NCI-H1930 (cell line): ENCODE measurements around the gene PIP5KL1.

Experiments used
- DNase-seq, 2 experiments: peaks; one replicate each; lab custom pipeline; 2025; lab: John Stamatoyannopoulos, UW

Gene PIP5KL1

DNA sequence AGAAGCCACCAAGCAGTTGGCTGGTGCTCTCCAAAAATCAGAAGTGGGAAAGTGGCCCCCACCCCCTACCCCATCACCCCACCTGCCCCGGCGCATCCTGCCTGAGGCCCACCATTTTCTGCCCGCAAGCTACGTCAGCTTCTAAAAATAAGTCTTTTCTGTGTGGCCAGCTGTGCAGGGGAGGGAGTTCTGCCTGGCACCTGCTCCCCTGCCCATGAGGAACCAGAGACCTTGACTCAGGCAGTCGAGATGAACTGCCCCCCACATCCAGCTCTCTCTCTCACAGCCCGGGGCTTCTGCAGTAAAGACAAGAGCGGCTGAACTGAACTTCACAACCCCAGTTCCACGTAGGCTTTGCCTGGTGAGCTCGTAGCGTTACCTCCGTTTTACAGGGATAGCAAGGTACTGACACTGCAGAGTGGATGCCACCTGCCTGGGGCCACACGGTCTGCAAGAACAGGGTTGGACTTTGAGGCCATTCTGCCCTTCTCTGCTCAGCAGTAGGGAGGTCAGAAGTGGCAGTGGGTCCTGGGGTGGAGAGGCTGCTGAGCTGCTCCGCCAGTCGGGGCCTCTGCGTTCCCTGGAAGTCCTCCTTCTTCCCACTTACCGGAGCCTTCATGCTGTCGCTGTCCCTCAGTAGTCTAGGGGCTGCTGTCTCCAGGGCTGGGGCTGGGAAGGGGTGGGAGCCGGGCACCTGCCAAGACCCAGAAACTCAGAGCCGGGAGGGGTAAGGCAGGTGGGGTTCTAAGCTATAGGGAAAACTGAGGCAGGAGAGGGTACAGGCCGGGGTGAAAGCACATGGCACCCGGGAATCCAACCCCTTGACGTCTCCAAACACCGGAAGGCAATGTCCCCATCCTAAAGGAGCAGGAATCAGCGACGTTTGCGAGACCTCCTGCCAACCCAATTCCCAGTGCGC, 14.5 kb downstream of the PIP5KL1 start:
- no peak for DNase-seq

DNA sequence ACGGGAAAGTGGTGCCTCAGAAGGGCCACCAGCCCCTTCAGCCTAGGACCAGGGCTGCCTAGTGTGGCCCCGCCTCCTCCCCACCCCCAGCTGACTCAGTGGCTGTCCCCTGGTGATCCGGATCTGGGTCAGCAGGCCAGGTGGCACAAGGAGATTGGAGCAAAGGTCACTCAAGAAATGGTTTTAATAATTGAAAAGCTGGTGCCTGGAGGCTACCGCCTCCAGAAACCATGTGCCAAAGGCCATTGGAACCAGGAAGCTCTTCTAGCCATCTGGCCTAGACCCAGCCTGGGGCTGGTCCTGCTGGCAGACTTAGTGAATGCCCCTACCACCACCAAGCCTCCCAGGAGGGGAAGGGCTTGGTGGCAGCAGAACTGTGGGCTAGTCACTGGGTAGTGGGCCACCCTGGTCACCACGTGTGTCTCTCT, 15.2 kb downstream of the PIP5KL1 start:
- no peak for DNase-seq

DNA sequence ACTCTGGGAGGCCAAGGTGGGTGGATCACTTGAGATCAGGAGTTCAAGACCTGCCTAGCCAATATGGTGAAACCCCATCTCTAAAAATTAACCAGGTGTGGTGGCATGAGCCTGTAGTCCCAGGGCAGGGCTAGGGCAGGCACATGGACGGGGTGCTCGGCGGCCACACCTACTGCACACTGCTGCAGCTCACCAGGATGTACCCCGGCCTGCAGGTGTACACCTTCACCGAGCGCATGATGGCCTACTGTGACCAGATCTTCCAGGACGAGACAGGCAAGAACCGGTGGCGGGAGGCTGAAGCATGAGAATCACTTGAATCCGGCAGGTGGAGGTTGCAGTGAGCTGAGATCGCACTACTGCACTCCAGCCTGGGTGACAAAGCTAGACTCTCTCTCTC, 16.9 kb downstream of the PIP5KL1 start:
- no peak for DNase-seq

DNA sequence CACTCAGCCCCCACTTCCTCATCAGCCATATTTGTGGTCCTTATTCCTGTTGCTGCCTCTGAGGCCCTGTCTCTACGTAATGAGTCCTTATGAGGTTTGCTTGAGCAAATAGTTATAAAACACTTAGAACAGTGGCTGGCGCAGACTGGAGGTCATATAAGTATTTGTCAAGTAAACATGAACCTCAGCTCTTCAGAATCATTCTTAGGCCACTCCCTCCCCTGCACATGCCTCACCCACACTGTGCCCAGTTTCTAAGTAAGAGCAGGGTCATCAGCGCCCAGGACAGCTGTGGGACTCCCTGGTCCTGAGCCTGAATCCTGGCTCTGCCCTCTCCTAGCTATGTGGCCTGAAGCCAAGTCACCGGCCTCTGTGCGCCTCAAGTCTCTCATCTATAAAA, 17.7 kb downstream of the PIP5KL1 start:
- no peak for DNase-seq

DNA sequence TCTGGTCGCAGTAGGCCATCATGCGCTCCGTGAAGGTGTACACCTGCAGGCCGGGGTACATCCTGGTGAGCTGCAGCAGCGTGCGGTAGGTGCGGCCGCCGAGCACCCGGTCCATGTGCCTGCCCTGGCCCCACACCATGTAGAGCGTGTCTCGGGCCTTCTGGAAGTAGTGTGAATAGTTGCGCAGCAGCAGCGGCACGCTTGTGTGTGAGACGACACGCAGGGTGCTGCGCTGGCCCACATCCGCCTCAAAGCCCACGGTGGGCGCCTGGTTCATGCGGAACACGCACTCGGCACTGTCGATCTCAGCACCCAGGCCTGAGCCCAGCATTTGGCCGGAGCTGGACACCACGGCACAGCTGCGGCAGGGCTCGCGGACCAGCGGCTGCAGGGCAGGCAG, 18.3 kb downstream of the PIP5KL1 start:
- DNase-seq: no peak

DNA sequence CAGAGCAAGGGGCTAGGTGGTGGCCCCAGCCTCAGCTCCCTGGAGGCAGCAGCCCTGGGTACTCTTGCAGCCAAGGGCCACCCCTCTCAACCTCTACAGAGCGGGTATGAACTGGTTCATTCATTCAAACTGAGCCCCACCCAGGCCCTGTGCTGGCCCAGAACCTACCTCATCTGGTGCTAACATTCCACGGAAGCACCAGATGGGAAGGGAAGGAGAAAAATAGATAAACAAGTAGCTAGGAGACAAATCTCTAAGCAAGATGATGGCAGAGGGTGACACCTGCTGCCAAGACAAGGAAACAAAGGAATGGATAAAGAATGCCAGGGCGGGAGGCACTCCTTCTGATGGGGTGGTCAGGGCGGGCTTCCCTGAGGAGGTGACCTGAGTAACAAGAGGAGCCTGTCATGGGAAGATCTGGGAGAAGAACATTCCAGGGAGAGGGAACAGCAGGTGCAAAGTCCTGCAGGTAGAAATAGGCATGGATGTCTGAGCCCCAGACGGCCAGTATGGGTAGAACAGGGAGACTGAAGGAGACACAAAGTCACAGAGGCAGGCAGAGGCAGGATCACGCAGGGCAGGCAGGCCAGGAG, 19.9 kb downstream of the PIP5KL1 start:
- no peak for DNase-seq

DNA sequence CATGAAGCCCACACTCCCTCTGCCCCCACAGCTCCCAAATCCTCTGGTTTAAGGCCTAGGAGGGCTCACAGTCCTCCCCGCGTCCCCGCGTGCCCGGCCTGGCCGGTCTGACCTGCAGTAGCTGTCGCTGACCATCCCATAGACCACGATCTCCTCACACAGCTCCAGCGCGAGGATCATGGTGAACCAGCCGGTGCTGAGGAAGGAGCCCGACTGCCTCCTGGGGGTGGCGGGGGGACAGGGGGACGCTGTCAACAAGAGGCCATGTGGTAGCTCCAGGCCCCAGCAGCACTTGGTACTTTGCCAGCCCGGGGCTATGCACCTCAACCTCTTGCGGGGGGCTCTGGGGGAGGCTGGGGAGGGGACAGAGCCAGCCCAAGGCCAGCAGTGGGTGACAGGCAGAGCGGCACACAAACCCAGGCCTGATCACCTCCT, 20.7 kb downstream of the PIP5KL1 start:
- DNase-seq: no peak

DNA sequence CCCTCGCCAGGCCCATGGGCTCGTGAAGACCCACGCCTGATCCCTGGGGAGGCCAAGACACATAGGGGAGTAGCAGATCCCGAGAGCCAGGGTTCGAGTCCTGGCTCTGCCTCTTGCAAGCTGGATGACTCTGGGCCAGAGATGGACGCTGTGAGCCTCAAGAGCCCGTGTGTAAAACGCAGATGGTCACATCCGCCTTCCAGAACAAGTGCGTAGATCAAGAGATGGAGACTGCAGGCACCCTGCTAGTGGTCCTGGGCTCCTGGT, 22.0 kb downstream of the PIP5KL1 start:
- DNase-seq: no peak

DNA sequence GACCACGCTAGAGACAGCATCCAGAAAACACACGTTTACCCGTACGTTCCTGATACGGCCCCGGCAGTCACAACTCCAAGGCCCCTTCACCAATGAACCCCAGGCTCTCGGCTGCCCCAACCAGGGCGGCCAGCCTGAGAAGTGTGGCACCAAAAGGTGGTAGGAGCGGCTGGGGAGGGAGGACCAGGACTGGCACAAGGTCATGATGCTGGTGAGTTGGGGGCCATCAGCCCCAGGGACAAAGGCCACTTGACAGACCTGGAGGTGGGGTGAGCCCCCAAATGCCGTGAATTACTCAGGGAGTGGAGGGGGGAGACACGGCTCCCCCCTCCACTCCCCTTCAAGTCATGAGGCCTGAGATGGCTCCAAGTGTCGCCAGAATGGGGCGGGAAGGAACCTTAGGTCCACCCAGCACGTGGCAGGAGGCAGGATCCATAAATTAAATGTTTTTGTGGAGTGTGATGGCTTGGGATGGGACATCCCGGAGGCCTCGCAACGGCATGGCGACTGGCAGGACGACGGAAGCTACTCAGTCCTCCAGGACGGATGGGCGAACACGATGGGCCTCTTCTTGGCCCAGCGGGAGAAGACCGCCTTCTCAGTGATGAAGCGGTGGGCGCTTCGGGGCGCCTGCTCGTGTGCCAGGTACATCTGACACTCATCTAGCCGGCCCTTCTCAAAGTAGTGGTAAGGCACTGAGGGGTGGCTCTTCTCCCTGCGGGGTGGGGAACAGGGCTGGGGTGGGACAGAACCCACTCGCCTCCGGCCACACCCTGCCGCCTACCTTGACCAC, 22.5 kb downstream of the PIP5KL1 start:
- DNase-seq: no peak

DNA sequence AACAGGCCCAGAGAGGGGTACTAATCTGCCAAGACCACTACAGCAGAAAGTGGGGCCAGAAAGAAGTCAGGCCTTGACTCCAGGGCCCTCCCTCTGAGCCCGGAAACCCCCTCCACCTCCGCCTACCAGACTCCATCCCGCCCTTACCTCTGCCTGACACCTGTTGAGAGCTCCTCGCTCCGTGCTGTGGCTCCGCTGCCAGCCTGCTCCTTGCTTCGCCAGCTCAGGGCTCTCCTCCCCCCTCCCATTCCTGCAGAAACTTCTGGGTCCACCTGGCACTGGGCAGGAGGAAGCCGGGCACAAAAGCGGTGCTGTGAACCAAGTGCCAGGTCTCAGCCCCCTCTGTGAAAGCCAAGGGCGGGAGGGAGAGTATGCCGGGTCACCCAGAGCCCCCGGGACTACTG, 24.8 kb downstream of the PIP5KL1 start:
- DNase-seq: no peak

DNA sequence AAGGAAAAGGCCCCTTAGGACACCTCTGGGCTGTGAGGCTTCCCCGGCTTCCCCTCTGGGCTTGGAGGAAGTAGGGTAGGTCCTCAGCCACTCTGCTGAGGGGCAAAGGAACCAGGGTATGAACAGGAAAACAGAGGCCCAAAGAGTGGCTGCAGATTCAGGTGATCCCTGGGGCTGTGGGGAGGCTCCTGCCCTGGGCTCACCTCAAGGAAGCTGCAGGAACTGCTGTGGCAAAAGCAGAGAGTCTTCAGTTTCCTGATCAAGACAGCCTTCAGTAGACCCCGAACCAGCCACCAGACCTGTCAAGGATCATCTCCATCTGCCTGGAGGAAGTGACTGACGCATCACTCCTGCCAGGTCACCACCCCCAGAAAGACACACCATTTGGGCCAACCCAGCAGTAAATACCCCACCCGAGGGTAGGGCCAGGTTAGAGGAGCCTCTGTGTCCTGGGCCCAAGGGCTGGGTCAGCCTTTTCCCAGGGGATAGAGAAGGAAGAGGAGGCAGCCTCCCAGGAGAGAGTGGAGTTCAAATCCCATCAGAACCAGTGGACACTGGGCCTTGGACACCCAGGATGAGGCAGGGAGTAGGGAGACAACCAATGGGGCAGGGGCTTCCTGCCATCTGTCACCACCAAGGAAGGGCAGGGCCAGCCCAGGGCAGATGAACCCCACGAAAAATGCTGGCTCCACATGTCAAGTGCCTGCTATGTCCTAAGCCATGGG, 25.4 kb downstream of the PIP5KL1 start:
- no peak for DNase-seq

DNA sequence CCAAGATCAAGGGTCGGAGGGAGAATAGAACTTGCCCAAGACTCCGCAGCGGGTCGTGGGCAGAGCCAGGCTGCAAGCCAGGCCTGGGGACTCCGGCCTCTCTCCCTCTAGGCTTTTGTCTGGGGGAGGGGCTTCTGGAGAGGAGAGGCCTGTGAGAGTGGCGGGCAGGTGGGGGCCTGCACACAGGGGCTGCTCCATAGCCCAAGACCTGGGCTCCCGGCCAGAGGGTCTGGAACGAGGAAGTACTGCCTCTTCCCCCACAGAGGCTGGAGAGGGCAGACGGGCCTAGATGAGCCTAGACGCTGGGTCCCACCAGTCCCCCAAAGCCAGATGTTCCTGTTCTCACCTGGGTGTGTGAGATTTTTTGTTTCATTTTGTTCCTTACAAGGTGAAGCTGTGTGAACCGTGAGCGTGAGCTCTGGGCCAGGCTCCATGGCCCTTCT, 26.0 kb downstream of the PIP5KL1 start:
- no peak for DNase-seq

DNA sequence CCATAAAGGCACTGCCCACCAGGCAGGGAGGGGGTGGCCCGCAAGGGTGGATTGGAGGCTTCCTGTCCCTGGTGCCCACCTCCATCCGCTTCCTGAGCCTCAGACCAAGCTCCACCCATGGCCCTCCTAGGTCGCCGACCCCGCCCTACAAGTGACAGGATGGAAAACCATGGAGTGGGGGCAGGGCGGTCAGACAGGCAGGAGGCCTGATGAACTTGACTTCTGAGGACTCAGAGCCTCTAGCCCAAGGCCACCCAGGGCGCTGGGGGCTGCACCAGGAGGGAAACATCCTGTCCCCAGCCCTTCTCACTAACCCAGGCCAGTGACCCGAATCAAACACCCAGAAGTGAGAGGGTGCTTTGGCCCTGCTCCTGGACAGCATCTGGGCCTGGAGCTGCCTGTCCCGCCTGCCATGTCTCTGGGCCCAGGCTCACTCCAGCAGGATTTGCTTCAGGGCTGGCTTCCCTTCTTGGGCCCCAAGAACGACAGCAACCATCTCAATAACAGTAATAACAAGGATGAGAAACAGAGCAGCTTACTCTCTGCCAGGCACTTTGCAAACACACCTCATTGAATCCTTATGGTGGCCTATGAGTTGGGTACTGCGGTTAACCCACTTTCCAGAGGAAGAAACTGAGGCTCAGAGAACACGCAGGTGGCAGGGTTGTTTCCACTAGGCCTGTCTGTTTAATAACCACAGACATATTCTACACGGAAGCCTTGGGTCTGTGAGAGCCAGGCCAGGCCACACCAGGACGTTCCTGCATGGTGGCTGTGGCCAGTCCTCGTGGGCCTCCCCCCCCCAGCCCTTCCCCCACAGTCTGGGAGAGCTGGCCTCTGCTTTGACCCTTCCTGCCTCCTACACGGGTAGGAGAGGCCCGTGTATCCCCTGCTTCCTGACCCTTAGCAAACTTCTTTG, 26.8 kb downstream of the PIP5KL1 start:
- no peak for DNase-seq

DNA sequence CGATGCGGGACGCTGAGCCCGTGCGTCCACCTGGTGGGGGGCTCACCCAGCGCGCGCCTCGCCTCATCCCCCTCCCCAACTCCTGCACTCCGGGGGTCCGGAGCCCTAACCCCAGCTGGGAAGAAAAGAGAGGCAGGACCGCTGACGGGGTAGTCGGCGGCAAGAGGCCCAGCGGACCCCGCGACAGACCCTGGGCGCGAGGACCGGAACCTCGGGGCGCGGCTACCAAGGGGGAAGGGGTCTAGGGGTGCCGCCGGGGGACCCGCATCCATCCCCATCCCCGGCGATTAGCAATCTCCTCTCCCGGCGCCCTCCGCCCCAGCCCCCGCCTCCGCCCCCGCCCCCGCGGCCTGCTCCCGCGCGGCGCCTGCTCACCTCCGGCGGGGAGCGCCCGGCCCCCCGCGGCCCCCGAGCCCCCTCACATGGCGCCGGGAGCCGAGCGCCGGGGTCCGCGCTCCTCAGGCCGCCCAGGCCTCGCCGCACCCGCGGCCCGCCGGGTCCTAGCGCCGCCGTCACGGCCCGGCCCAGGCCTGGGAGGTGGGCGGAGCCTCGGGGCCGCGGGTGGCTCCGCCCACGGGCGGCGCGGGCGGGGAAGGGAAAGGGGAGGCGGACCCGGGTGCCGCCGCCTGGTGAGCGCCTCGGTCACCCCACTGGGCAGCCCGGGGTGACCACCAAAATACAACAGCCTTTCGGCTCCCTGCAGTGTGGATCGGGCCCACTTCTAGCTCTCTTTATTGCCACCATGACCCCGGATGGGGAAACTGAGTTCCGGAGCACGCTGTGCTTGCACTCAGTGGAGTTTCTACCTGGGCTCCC, 31.2 kb downstream of the PIP5KL1 start, which contains the start of gene ST6GALNAC6:
Gene ST6GALNAC6, minus strand, starts transcription at position 476 of the 816 bp plus-strand sequence. CDS start 1,622 bp downstream, outside the sequence.
- peak; percentile 30 to 80 for DNase-seq

DNA sequence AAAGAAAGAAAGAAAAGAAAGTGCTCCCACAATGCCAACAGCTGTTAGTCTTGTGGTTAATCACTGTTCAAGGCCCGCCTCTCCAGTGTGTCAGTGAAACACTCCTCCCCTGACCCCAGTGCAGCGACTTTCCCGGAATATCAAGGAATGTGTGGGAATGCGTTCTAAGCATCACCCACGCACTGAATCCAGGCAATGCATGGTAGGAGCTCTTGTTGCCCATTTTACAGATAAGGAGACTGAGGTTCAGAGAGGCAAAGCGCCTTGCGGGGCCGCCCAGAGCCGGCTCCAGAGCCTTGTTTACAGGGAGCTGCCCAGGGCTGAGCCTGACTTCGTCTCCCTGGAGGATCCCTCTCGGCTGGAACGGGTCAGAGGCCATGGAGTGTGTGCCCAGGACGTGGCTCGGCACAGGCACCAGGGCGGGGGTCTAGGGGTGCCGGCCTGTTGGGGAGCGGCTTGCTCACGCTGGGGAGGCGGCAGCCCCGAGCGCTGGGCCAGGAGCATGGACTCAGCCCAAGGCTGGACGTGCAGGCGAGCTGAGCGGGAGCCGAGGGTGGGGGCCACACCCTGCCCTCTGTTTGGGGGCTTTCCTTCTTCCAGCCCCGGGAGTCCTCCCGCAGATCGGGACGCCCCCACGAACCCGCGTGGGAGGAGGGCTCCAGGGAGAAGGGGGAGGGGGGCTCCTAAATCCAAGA, 32.0 kb downstream of the PIP5KL1 start:
- no peak for DNase-seq

DNA sequence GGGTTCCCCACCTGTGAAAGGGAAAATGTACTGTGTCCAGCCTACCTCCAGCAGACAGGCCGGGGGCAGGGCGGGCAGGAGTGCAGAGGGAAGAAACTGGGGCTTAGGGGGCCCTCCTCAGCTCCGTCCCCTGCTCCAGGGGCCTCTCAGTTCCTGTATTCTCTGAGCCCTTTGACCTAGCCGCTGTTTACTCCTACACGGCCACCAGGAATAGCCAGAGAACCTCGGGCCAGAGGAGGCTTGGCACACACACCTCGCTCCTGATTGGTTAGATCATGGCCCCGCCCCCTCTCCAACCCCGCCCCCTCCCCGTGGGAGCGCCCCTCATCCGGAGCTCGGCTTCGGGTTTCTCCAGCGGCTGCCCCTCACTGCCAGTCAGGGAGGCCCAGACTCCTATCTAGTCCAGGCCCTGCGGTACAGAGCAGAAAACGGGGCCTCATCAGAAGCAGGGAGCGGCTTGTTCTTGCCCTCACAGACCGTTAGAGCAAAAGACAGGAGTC, 33.3 kb downstream of the PIP5KL1 start:
- no peak for DNase-seq

DNA sequence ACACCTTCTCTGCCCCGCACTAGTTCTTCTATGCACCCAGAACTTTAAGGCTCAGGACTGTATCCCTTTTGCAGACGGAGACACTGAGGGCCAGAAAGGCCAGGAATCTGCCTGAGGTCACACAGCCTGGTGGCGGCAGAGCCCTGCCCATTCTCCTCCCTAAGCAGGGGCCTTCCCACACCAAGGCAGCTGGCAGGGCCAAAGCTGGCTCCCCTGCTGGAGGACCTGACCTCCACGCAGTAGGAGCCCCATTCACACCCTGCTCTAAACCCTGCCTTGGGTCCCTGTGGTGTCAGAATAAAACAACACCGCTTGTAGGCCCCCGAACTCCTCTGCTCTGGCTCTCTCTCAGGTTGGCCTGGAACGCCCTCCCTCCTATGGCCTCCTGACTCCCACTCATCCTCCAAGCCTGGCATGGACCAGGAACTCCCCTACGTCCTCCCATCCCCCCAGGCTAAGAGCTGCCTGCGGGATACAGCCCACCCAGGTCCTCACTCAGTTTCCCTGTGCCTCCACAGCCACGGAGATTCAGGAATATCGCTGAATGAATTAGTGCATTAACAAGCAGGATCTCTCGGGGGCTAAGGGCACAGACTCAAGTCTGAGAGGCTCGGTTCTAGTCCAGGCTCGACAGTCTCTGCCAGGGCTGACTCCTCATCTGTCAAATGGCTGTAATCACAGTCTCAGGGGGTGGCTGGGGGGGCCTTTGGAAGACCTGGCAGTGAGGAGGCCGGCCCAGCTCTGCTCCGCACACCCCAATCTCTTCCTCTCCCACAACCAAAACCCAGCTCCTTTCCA, 34.0 kb downstream of the PIP5KL1 start:
- no peak for DNase-seq

DNA sequence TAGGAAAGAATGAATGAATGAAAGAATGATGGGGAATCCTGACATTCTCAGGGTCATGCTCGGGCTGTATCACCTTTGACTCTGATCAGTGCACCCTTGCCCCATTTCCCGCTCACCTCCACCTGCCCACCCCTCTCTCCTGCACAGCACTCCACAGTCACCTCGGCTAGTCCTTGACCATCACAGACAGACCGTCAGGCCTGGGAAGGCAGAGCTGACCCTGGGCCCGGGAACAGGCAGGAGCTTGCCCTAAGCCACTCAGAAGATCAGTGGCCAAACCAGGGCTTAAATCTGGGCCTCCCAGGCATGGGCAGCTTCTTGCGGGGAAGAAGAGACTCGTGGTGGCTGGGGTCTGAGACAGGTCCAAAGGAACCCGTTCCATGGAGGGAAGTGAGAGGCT, 34.8 kb downstream of the PIP5KL1 start:
- no peak for DNase-seq
